GM12878 (cell line): Measurements from ENCODE around the gene CD180. TPM values are rescaled to one million over a fixed set of nuclear protein-coding genes. Genes with fewer than 3 reads are reported as not detected.

Source experiments
- ATAC-seq: fragments of 200-7000 bp; cut with Tn5 transposase; 3 replicates; pipeline ENCODE4 v1.9.1; 2020; ENCODE audit warnings: mild to moderate bottlenecking, moderate library complexity
- BruUV-seq: library from RNA; stranded (reverse); fragments of 400-500 nt; replicated peaks from 2 replicates; lab custom pipeline; 2021; lab: Mats Ljungman, UMichigan
- CTCF ChIA-PET: fragments of 300-600 bp; sonication (Branson Sonifier 250); formaldehyde crosslinking; extraction: SDS; loops from one replicate; lab custom pipeline; 2021; ENCODE audit warnings: inconsistent platforms; lab: Yijun Ruan, JAX
- POLR2A ChIA-PET: fragments of 350-600 bp; formaldehyde crosslinking; extraction: SDS; loops from one replicate; lab custom pipeline; 2021; ENCODE audit warnings: inconsistent platforms; lab: Charles Lee
- RAD21 ChIA-PET: fragments of 300-600 bp; sonication (Branson Sonifier 250); formaldehyde crosslinking; loops from one replicate; lab custom pipeline; 2023; ENCODE audit warnings: antibody characterized with exemption; ENCODE audit not compliant: unreplicated experiment; lab: Charles Lee
- SMC1A ChIA-PET: fragments of 300-600 bp; sonication (Branson Sonifier 250); formaldehyde crosslinking; loops from one replicate; lab custom pipeline; 2023; ENCODE audit not compliant: unreplicated experiment, uncharacterized antibody; lab: Charles Lee
- DNase-seq: peaks from one replicate; pipeline ENCODE4 v3.0.0-alpha.2; 2011; ENCODE audit warnings: low read depth, low spot score
- FAIRE-seq: peaks from 3 replicates; lab custom pipeline; 2011; peaks lifted over from hg19 to GRCh38; lab: Jason Lieb, UNC
- H2AFZ ChIP-seq: 2 replicates; pipeline ENCODE4 v1.6.0; 2011; ENCODE audit warnings: low read depth, low read length, control low read depth; ENCODE audit not compliant: control insufficient read depth
- H3K27ac ChIP-seq: 2 replicates; pipeline ENCODE4 v1.5.1; 2011; ENCODE audit warnings: control low read depth; ENCODE audit not compliant: control insufficient read depth, insufficient read depth
- H3K27me3 ChIP-seq, 2 experiments: replicated peaks in 1 of 2; 2 replicates each; pipeline versions ENCODE4 v1.6.0 to v1.6.1; 2011; ENCODE audit warnings: low read length in 1 of 2; ENCODE audit not compliant: control insufficient read depth in 2 of 2, insufficient read depth in 2 of 2
- H3K36me3 ChIP-seq, 2 experiments: 2 replicates each; pipeline ENCODE4 v1.5.1; 2011; ENCODE audit warnings: low read length in 1 of 2; ENCODE audit not compliant: control insufficient read depth in 2 of 2, insufficient read depth in 2 of 2
- H3K4me1 ChIP-seq: 2 replicates; pipeline ENCODE4 v1.6.1; 2011; ENCODE audit warnings: mild to moderate bottlenecking, low read length, moderate library complexity, mixed read lengths; ENCODE audit not compliant: control insufficient read depth, insufficient read depth
- H3K4me2 ChIP-seq: 2 replicates; pipeline ENCODE4 v1.6.0; 2011; ENCODE audit warnings: control low read depth; ENCODE audit not compliant: control insufficient read depth, insufficient read depth
- H3K4me3 ChIP-seq: fragments of 200-600 bp; sonication (generic); 2 replicates; pipeline ENCODE4 v1.5.1; 2016
- H3K79me2 ChIP-seq: 2 replicates; pipeline ENCODE4 v1.6.0; 2011; ENCODE audit warnings: low read length; ENCODE audit not compliant: control insufficient read depth, insufficient read depth
- H3K9ac ChIP-seq: 2 replicates; pipeline ENCODE4 v1.8.0; 2011; ENCODE audit warnings: low read length, control low read depth, mixed read lengths; ENCODE audit not compliant: control insufficient read depth, insufficient read depth
- H3K9me3 ChIP-seq: replicated peaks from 3 replicates; pipeline ENCODE4 v1.5.1; 2011; ENCODE audit warnings: mild to moderate bottlenecking, low read length; ENCODE audit not compliant: control insufficient read depth, insufficient read depth
- H4K20me1 ChIP-seq: 2 replicates; pipeline ENCODE4 v1.6.0; 2011; ENCODE audit not compliant: control insufficient read depth, insufficient read depth
- ATF7 ChIP-seq: fragments of 450-650 bp; IDR thresholded peaks from 2 replicates; pipeline ENCODE4 v1.6.1; 2016; ENCODE audit warnings: low read depth, mild to moderate bottlenecking
- IKZF1 ChIP-seq: fragments of 450-650 bp; conservative IDR thresholded peaks from 2 replicates; pipeline ENCODE4 v1.6.1; 2017; ENCODE audit warnings: antibody characterized with exemption, mild to moderate bottlenecking
- KAT2A ChIP-seq: conservative IDR thresholded peaks from 2 replicates; pipeline ENCODE4 v1.6.1; 2011; ENCODE audit warnings: low read depth, low read length; ENCODE audit not compliant: control insufficient read depth
- MEF2B ChIP-seq: fragments of 450-650 bp; IDR thresholded peaks from 2 replicates; pipeline ENCODE4 v1.6.1; 2018; ENCODE audit warnings: mild to moderate bottlenecking, moderate library complexity; ENCODE audit not compliant: partially characterized antibody, poor library complexity, severe bottlenecking
- MTA3 ChIP-seq: IDR thresholded peaks from 2 replicates; pipeline ENCODE4 v1.6.1; 2012; ENCODE audit warnings: low read length, inconsistent platforms, borderline replicate concordance
- POLR2A ChIP-seq: IDR thresholded peaks from 2 replicates; pipeline ENCODE4 v1.6.1; 2011; ENCODE audit warnings: low read depth, mild to moderate bottlenecking, low read length
- WRNIP1 ChIP-seq: IDR thresholded peaks from 2 replicates; pipeline ENCODE4 v1.6.1; 2011; ENCODE audit warnings: low read depth, low read length, improper control_type of control experiment, borderline replicate concordance
- WGBS: methylation state at CpG from one replicate; pipeline ENCODE4 v1.1.6; 2016; ENCODE audit warnings: low lambda C conversion rate; ENCODE audit not compliant: insufficient replicate concordance, insufficient coverage; ENCODE audit errors: missing lambda C conversion rate; 5-methylcytosine and 5-hydroxymethylcytosine counted together
- in situ Hi-C: fragments of 300-500 bp; cut with MboI; formaldehyde crosslinking; loops from 9 replicates; pipeline ENCODE4 v1.14.3; 2018; ENCODE audit warnings: mixed read lengths
- intact Hi-C: fragments of 100-400 bp; cut with micrococcal nuclease; formaldehyde crosslinking; loops from one replicate; pipeline ENCODE4 v1.14.2; 2022; ENCODE audit not compliant: unreplicated experiment
- polyA plus RNA-seq, 11 experiments: library from polyadenylated mRNA; depleted of rRNA in 4 of 11; unstranded in 6 of 11; stranded (reverse) in 5 of 11; fragments of >200 nt; fragmentation: Nextera tagmentation in 4 of 11; fragmentation: Illumina TruSeq in 1 of 11; extraction: Ambion mirVana in 4 of 11; extraction: Trizol in 1 of 11; gene quantifications; 1 replicate in 1 of 11; 2 replicates in 10 of 11; pipeline versions ENCODE4 v1.2.1 to v1.2.3, GENCODE V29; 2011 to 2016; ENCODE audit warnings: inconsistent platforms in 2 of 11, missing spikeins in 2 of 11, low read depth in 1 of 11
- total RNA-seq, 4 experiments: library from RNA; depleted of rRNA in 3 of 4; stranded (reverse); fragments of >200 nt in 3 of 4; fragmentation: Illumina TruSeq in 1 of 4; extraction: Trizol in 1 of 4; gene quantifications; 2 replicates each; pipeline versions ENCODE4 v1.2.1 to v1.2.3, GENCODE V29; 2013 to 2021
- TF ChIP-seq, protein P1 (sequence below): fragments of 450-650 bp; IDR thresholded peaks from 2 replicates; pipeline ENCODE4 v1.6.1; 2018; ENCODE audit warnings: borderline replicate concordance, mild to moderate bottlenecking; ENCODE audit not compliant: partially characterized antibody
- TF ChIP-seq, protein P2 (sequence below): fragments of 450-650 bp; IDR thresholded peaks from 2 replicates; pipeline ENCODE4 v1.6.1; 2016; ENCODE audit warnings: mild to moderate bottlenecking

The CD180 gene
- total and polyA plus RNA-seq, 10 of the 15 experiments (the other 5 are each of a cell fraction or from before 2014, with no cell fraction given) = 0.22 to 9.7 (median 2.9) TPM

GRCh38 chr5:67244345-67244793 is 47.8 kb upstream of the CD180 start (continued):
- TF ChIP-seq ATF7 (no peak), POLR2A (no peak), IKZF1 (no peak), WRNIP1 (no peak), MEF2B (no peak)
- TF ChIP-seq, protein P1, sequence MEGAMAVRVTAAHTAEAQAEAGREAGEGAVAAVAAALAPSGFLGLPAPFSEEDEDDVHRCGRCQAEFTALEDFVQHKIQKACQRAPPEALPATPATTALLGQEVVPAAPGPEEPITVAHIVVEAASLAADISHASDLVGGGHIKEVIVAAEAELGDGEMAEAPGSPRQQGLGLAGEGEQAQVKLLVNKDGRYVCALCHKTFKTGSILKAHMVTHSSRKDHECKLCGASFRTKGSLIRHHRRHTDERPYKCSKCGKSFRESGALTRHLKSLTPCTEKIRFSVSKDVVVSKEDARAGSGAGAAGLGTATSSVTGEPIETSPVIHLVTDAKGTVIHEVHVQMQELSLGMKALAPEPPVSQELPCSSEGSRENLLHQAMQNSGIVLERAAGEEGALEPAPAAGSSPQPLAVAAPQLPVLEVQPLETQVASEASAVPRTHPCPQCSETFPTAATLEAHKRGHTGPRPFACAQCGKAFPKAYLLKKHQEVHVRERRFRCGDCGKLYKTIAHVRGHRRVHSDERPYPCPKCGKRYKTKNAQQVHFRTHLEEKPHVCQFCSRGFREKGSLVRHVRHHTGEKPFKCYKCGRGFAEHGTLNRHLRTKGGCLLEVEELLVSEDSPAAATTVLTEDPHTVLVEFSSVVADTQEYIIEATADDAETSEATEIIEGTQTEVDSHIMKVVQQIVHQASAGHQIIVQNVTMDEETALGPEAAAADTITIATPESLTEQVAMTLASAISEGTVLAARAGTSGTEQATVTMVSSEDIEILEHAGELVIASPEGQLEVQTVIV = no peak
- TF ChIP-seq, protein P2, sequence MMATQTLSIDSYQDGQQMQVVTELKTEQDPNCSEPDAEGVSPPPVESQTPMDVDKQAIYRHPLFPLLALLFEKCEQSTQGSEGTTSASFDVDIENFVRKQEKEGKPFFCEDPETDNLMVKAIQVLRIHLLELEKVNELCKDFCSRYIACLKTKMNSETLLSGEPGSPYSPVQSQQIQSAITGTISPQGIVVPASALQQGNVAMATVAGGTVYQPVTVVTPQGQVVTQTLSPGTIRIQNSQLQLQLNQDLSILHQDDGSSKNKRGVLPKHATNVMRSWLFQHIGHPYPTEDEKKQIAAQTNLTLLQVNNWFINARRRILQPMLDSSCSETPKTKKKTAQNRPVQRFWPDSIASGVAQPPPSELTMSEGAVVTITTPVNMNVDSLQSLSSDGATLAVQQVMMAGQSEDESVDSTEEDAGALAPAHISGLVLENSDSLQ = no peak

DNA sequence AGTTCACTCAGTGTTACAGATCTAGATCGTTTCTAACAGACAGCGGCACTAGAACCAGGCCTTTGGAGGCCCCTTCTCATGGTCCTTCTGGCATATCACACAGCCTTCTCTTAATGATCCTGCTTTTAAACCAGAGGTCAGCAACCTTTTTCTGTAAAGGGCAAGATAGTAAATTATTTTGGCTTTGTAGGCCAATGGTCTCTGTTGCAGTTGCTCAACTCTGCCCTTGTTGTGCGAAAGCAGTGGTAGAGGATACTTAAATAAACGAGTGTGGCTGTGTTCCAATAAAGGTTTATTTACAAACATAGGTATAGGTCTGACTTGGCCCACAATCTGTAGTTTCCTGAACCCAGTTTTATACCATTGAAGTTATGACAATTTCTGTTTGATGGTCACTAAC is 47.3 kb upstream of the CD180 start:
- no peak for FAIRE-seq
- Histone ChIP-seq H3K4me2 (no peak overlapping the region), H3K4me1 (no peaks in the 10 kb centered on the region), H3K4me3 (no peak overlapping the region), H4K20me1 (no peaks in the 10 kb centered on the region), H3K27ac (no peak overlapping the region), H3K27me3 (no peaks in the 10 kb centered on the region), H3K9ac (no peak overlapping the region), H2AFZ (no peak overlapping the region), H3K79me2 (no peaks in the 10 kb centered on the region), H3K36me3 (no peaks in the 10 kb centered on the region), H3K9me3 (no peaks in the 10 kb centered on the region)
- no TSS peak for BruUV-seq
- ChIA-PET SMC1A (interaction anchor here (0.8 to 1.4 kb wide), 2 partner anchors 1003 to 1011 kb away, joined by 3 to 6 read pairs; no protein-coding TSS in a partner anchor), CTCF (interaction anchor here (1.0 to 6.1 kb wide), 3 partner anchors 74 to 1027 kb away, joined by 4 to 73 read pairs (median 63); no protein-coding TSS in a partner anchor), RAD21 (no interaction called here), POLR2A (no interaction called here)
- in situ Hi-C loops = loop anchor here (10.0 to 25.0 kb wide), 2 partner anchors 1221 to 1743 kb away; no protein-coding TSS in a partner anchor
- no peak for DNase-seq
- no peak for ATAC-seq
- 61% methylated on average over 4 of the region's 4 CpGs for whole genome bisulfite sequencing
- intact Hi-C loops = no loop called here
- TF ChIP-seq KAT2A (no peak), MTA3 (no peak)
